ENCODE results near the gene ERN2. TPM values are rescaled to one million over a fixed set of nuclear protein-coding genes. Genes with fewer than 3 reads are reported as not detected.

ERN2 gene
- total and polyA plus RNA-seq, 9 of the 15 experiments (the other 6 are each of a cell fraction or from before 2014, with no cell fraction given): 0.07 to 1.5 (median 0.51) TPM; not detected in 3

- Histone ChIP-seq H3K4me3 (no peak overlapping the region), H3K9me3 (replicated peaks; ENCODE audit: control insufficient read depth, insufficient read depth, low read depth, low read length) (no peaks in the 10 kb centered on the region), H3K27ac (ENCODE audit: extremely low read depth, low read depth, low read length) (no peak overlapping the region), H3K36me3 (ENCODE audit: control insufficient read depth, insufficient read depth, low read length) (no peaks in the 10 kb centered on the region), H3K27me3 (ENCODE audit: control insufficient read depth in 2 of 2, insufficient read depth in 2 of 2, low read length in 2 of 2) (peaks cover 0 to 5% of the 10 kb centered on the region in 2 experiments; a peak in 2 of 5 replicates), H3K9ac (ENCODE audit: insufficient read depth in 1 of 2, low read depth in 2 of 2, low read length in 2 of 2) (no peak overlapping the region; a peak in 1 of 4 replicates), H3K9me1 (ENCODE audit: control insufficient read depth, insufficient read depth, low read length) (no peaks in the 10 kb centered on the region), H3K4me1 (replicated peaks in 1 of 2; ENCODE audit: control insufficient read depth in 2 of 2, insufficient read depth in 2 of 2, low read length in 2 of 2) (peaks cover 0 to 16% of the 10 kb centered on the region in 2 experiments; a peak in 2 of 5 replicates), H4K20me1 (replicated peaks; ENCODE audit: control insufficient read depth, insufficient read depth, low read length) (no peaks in the 10 kb centered on the region), H2AFZ (ENCODE audit: low read depth, low read length) (no peak overlapping the region), H3K4me2 (ENCODE audit: insufficient read depth, low read length) (no peak overlapping the region), H3K79me2 (ENCODE audit: control insufficient read depth, insufficient read depth, low read length) (no peaks in the 10 kb centered on the region)
- ChIA-PET CTCF (ENCODE audit: low intra/inter-chr PET ratio) (no interaction called here), POLR2A (interaction anchor here (0.8 to 3.1 kb wide), 6 partner anchors 9 to 68 kb away, joined by 3 to 13 read pairs (median 4); partner anchors contain the start of genes DCTN5 and PALB2)
- TF ChIP-seq PATZ1 (CRISPR knock-in tag; IDR thresholded peaks at IDR 0.05; ENCODE audit: borderline replicate concordance) (no peak), SIN3A (IDR thresholded peaks at IDR 0.05; ENCODE audit: borderline replicate concordance in 2 of 2, control insufficient read depth in 1 of 2, low read depth in 2 of 2, low read length in 2 of 2) (no peak), SNAPC5 (CRISPR knock-in tag; IDR thresholded peaks at IDR 0.05) (no peak), KDM1A (IDR thresholded peaks at IDR 0.05) (no peak), BACH1 (tag; IDR thresholded peaks at IDR 0.05) (no peak), C11orf30 (IDR thresholded peaks at IDR 0.05; ENCODE audit: low read depth) (no peak), ZNF3 (CRISPR knock-in tag; IDR thresholded peaks at IDR 0.05) (no peak), YBX1 (IDR thresholded peaks at IDR 0.05) (no peak), SNRNP70 (optimal IDR thresholded peaks at IDR 0.05; ENCODE audit: low read depth, low read length) (no peak), NR2C2 (CRISPR knock-in tag; IDR thresholded peaks at IDR 0.05) (no peak), NR2C2 (tag; IDR thresholded peaks at IDR 0.05) (no peak), ZKSCAN3 (CRISPR knock-in tag; IDR thresholded peaks at IDR 0.05) (no peak), PKNOX1 (IDR thresholded peaks at IDR 0.05) (no peak), HCFC1 (IDR thresholded peaks at IDR 0.05; ENCODE audit: low read depth, low read length) (no peak)
- in situ Hi-C loops (cut with MboI): no loop called here
- BruUV-seq (replicated peaks): no TSS peak
- FAIRE-seq: no peak
- no peak for DNase-seq (ENCODE audit: extremely low read depth in 1 of 4, low spot score in 3 of 4)
- ATAC-seq: no peak
- intact Hi-C loops (cut with micrococcal nuclease): no loop called here
Observed at GRCh38 chr16:23709536-23709935, 3.5 kb downstream of the ERN2 start.
